Measurements from ENCODE around the gene NOL9. TPM values are rescaled to one million over a fixed set of nuclear protein-coding genes. Genes with fewer than 3 reads are reported as not detected.

Gene NOL9
- total and polyA plus RNA-seq, 2 of the 13 experiments (the other 11 are each of a cell fraction or from before 2014, with no cell fraction given), result 18.0 to 24.7 TPM

DNA sequence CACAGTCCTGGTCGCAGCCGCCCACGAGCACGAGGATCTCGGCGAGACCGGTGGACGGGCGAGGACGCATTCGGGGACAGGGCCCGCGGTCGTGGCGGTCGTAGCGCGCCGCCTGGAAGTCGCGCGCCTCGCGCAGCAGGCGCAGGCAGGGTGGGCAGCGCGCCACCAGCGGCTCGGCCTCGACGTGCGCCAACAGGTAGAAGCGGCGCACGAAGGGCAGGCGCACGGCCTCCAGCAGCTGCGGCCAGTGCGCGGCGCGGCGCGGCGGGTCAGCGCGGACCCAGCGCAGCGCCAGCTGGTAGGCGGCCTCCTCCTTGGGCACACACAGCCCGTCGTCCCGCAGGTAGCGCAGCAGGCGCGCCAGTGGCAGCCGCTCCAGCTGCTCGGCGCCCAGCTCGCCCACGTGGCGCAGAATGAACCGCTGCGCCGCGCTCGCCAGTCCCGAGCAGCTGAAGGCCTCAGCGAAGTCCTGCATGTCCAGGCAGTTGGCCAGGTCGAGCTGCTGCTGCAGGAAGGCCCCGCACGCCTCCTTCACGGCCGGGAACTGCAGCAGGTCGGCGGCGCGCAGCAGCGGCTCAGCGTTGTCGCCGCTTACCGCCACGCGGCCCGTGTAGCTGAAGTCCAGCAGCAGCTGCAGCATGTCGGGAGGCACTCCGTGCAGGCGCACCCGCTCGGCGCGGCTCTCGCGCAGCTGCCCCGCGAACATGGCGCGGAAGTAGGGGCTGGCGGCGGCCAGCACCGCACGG, 47.8 kb upstream of the NOL9 start (continued):
- TF ChIP-seq MNT (IDR thresholded peaks at IDR 0.05) (no peak), HMGXB3 (CRISPR knock-in tag; IDR thresholded peaks at IDR 0.05; ENCODE audit: borderline replicate concordance) (no peak), NCOA1 (CRISPR knock-in tag; IDR thresholded peaks at IDR 0.05) (no peak), NBN (conservative IDR thresholded peaks at IDR 0.05) (no peak), SMAD9 (CRISPR knock-in tag; IDR thresholded peaks at IDR 0.05) (0 out of 2 replicates have a peak, but pooled peaks have one; percentile 61), ZSCAN12 (CRISPR knock-in tag; IDR thresholded peaks at IDR 0.05) (no peak), SP1 (IDR thresholded peaks at IDR 0.05) (no peak), SP1 (CRISPR knock-in tag; IDR thresholded peaks at IDR 0.05) (no peak), ZZZ3 (CRISPR knock-in tag; IDR thresholded peaks at IDR 0.05; ENCODE audit: borderline replicate concordance) (no peak), ZBTB39 (CRISPR knock-in tag; IDR thresholded peaks at IDR 0.05) (peak; percentile 41; the same call in 1 of the 2 replicates), KDM1A (CRISPR knock-in tag; IDR thresholded peaks at IDR 0.05) (no peak), JUNB (CRISPR knock-in tag; IDR thresholded peaks at IDR 0.05; ENCODE audit: borderline replicate concordance) (no peak; the same call in 1 of the 2 replicates), ZNF225 (CRISPR knock-in tag; IDR thresholded peaks at IDR 0.05) (0 out of 2 replicates have a peak, but pooled peaks have one; percentile 63), ZNF770 (CRISPR knock-in tag; IDR thresholded peaks at IDR 0.05) (peak; percentile 37; the same call in 1 of the 2 replicates)
- TF ChIP-seq, protein P1, sequence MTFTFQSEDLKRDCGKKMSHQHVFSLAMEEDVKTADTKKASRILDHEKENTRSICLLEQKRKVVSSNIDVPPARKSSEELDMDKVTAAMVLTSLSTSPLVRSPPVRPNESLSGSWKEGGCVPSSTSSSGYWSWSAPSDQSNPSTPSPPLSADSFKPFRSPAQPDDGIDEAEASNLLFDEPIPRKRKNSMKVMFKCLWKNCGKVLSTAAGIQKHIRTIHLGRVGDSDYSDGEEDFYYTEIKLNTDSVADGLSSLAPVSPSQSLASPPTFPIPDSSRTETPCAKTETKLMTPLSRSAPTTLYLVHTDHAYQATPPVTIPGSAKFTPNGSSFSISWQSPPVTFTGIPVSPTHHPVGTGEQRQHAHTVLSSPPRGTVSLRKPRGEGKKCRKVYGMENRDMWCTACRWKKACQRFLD (CRISPR knock-in tag; IDR thresholded peaks at IDR 0.05; ENCODE audit: borderline replicate concordance), result no peak
- TF ChIP-seq, protein P2, sequence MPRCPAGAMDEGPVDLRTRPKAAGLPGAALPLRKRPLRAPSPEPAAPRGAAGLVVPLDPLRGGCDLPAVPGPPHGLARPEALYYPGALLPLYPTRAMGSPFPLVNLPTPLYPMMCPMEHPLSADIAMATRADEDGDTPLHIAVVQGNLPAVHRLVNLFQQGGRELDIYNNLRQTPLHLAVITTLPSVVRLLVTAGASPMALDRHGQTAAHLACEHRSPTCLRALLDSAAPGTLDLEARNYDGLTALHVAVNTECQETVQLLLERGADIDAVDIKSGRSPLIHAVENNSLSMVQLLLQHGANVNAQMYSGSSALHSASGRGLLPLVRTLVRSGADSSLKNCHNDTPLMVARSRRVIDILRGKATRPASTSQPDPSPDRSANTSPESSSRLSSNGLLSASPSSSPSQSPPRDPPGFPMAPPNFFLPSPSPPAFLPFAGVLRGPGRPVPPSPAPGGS (CRISPR knock-in tag; IDR thresholded peaks at IDR 0.05), result no peak; the same call in 1 of the 2 replicates
